Measurements from ENCODE around the gene ZSCAN25.
"Not testable (repeated sequence)": the region's sequence is repeated elsewhere in the genome, so short reads cannot be mapped to it uniquely, and the experiment has no call there.

The ZSCAN25 gene

GRCh38 chr7:99645590-99645989 lies 28.8 kb downstream of the ZSCAN25 start:
- no peak for DNase-seq (ENCODE audit: low spot score)

GRCh38 chr7:99648843-99649242 lies 32.1 kb downstream of the ZSCAN25 start:
- no peak for DNase-seq (ENCODE audit: low spot score)

- no peak for DNase-seq (ENCODE audit: low spot score)
Observed at GRCh38 chr7:99651290-99651689, 34.5 kb downstream of the ZSCAN25 start.

- no peak for DNase-seq (ENCODE audit: low spot score)
Observed at GRCh38 chr7:99652671-99653070, 35.9 kb downstream of the ZSCAN25 start.

- DNase-seq (ENCODE audit: low spot score): not testable (repeated sequence)
Observed at GRCh38 chr7:99653269-99653668, 36.5 kb downstream of the ZSCAN25 start.

GRCh38 chr7:99653754-99654153 lies 37.0 kb downstream of the ZSCAN25 start:
- no peak for DNase-seq (ENCODE audit: low spot score)

GRCh38 chr7:99654626-99655025 lies 37.9 kb downstream of the ZSCAN25 start:
- DNase-seq (ENCODE audit: low spot score): not testable (repeated sequence)

GRCh38 chr7:99657879-99658278 lies 41.1 kb downstream of the ZSCAN25 start:
- not testable (repeated sequence) for DNase-seq (ENCODE audit: low spot score)

GRCh38 chr7:99665312-99666012 lies 48.7 kb downstream of the ZSCAN25 start:
- DNase-seq (ENCODE audit: low spot score): peak; percentile 69

- no peak for DNase-seq (ENCODE audit: low spot score)
Observed at GRCh38 chr7:99666013-99666395, 49.3 kb downstream of the ZSCAN25 start.

GRCh38 chr7:99667179-99667578 lies 50.4 kb downstream of the ZSCAN25 start:
- no peak for DNase-seq (ENCODE audit: low spot score)

GRCh38 chr7:99668541-99668940 lies 51.8 kb downstream of the ZSCAN25 start:
- no peak for DNase-seq (ENCODE audit: low spot score)

GRCh38 chr7:99669782-99670181 lies 53.0 kb downstream of the ZSCAN25 start:
- no peak for DNase-seq (ENCODE audit: low spot score)

GRCh38 chr7:99672573-99672972 lies 55.8 kb downstream of the ZSCAN25 start:
- no peak for DNase-seq (ENCODE audit: low spot score)

- DNase-seq (ENCODE audit: low spot score): no peak
Observed at GRCh38 chr7:99674995-99675742, 58.4 kb downstream of the ZSCAN25 start.

GRCh38 chr7:99677013-99677647 lies 60.4 kb downstream of the ZSCAN25 start:
- DNase-seq (ENCODE audit: low spot score): no peak

GRCh38 chr7:99677648-99678045 lies 60.9 kb downstream of the ZSCAN25 start:
- no peak for DNase-seq (ENCODE audit: low spot score)

GRCh38 chr7:99679032-99679399 lies 62.3 kb downstream of the ZSCAN25 start:
- no peak for DNase-seq (ENCODE audit: low spot score)

GRCh38 chr7:99679400-99680191 lies 62.9 kb downstream of the ZSCAN25 start, which contains the start of gene CYP3A5:
CYP3A5 (minus strand) TSS chr7:99679996; CDS start chr7:99679896, 100 bp downstream.
- DNase-seq (ENCODE audit: low spot score): no peak
